CD4-positive, alpha-beta T cell treated with Interleukin-21 for 1 hour (primary cell): ENCODE data around the gene DPYSL3.

ENCODE experiments used
- DNase-seq: peaks from one replicate; pipeline ENCODE4 v3.0.0-alpha.2; 2020

The DPYSL3 gene

GRCh38 chr5:147467973-147468508 lies 41.8 kb downstream of the DPYSL3 start:
- no peak for DNase-seq

- no peak for DNase-seq
Observed at GRCh38 chr5:147466360-147466980, 43.4 kb downstream of the DPYSL3 start.

GRCh38 chr5:147465747-147466146 lies 44.1 kb downstream of the DPYSL3 start:
- no peak for DNase-seq

GRCh38 chr5:147464211-147464610 lies 45.7 kb downstream of the DPYSL3 start:
- no peak for DNase-seq

GRCh38 chr5:147461915-147462314 lies 48.0 kb downstream of the DPYSL3 start:
- DNase-seq: no peak

- no peak for DNase-seq
Observed at GRCh38 chr5:147460380-147460779, 49.5 kb downstream of the DPYSL3 start.

GRCh38 chr5:147458581-147458980 lies 51.3 kb downstream of the DPYSL3 start:
- no peak for DNase-seq

GRCh38 chr5:147455822-147456450 lies 53.9 kb downstream of the DPYSL3 start:
- DNase-seq: no peak

- no peak for DNase-seq
Observed at GRCh38 chr5:147454996-147455677, 54.7 kb downstream of the DPYSL3 start.

- peak; percentile 59 for DNase-seq
Observed at GRCh38 chr5:147453875-147454814, 55.7 kb downstream of the DPYSL3 start.

- DNase-seq: no peak
Observed at GRCh38 chr5:147452165-147452811, 57.6 kb downstream of the DPYSL3 start.

GRCh38 chr5:147451193-147451592 lies 58.7 kb downstream of the DPYSL3 start:
- no peak for DNase-seq

GRCh38 chr5:147450606-147451005 lies 59.3 kb downstream of the DPYSL3 start:
- no peak for DNase-seq

GRCh38 chr5:147448766-147449165 lies 61.1 kb downstream of the DPYSL3 start:
- DNase-seq: no peak

- DNase-seq: no peak
Observed at GRCh38 chr5:147446523-147446922, 63.3 kb downstream of the DPYSL3 start.

GRCh38 chr5:147445917-147446316 lies 64.0 kb downstream of the DPYSL3 start:
- no peak for DNase-seq

GRCh38 chr5:147445090-147445489 lies 64.8 kb downstream of the DPYSL3 start:
- no peak for DNase-seq

GRCh38 chr5:147442224-147442623 lies 67.6 kb downstream of the DPYSL3 start:
- no peak for DNase-seq

GRCh38 chr5:147441191-147441695 lies 68.6 kb downstream of the DPYSL3 start:
- no peak for DNase-seq

- DNase-seq: no peak
Observed at GRCh38 chr5:147439254-147439653, 70.6 kb downstream of the DPYSL3 start.

- DNase-seq: no peak
Observed at GRCh38 chr5:147437161-147437596, 72.7 kb downstream of the DPYSL3 start.

- DNase-seq: no peak
Observed at GRCh38 chr5:147436596-147436995, 73.3 kb downstream of the DPYSL3 start.
